VCaP (cell line): ENCODE results near the gene OLFML2A.

Experiments
- H3K27ac ChIP-seq: fragments of 450-650 bp; 2 replicates; pipeline ENCODE4 v1.5.1; 2017
- TF ChIP-seq, protein P1 (sequence below): fragments of 450-650 bp; conservative IDR thresholded peaks from 2 replicates; pipeline ENCODE4 v1.5.1; 2017; ENCODE audit warnings: mild to moderate bottlenecking, moderate library complexity

Gene OLFML2A

DNA sequence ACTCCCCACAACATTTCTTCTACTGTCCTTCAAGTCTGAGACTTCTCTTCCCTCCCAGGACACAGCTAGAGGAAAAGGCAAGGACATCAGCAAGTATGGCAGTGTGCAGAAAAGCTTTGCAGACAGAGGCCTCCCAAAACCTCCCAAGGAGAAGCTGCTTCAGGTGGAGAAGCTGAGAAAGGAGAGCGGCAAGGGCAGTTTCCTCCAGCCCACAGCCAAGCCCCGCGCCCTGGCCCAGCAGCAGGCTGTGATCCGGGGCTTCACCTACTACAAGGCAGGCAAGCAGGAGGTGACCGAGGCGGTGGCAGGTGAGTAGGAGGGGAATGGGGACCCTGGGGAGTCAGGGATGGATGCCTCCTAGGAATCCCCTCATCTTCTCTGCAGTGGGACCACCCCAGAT, 24.4 kb downstream of the OLFML2A start:
- no peak overlapping the region for H3K27ac ChIP-seq
- TF ChIP-seq, protein P1, sequence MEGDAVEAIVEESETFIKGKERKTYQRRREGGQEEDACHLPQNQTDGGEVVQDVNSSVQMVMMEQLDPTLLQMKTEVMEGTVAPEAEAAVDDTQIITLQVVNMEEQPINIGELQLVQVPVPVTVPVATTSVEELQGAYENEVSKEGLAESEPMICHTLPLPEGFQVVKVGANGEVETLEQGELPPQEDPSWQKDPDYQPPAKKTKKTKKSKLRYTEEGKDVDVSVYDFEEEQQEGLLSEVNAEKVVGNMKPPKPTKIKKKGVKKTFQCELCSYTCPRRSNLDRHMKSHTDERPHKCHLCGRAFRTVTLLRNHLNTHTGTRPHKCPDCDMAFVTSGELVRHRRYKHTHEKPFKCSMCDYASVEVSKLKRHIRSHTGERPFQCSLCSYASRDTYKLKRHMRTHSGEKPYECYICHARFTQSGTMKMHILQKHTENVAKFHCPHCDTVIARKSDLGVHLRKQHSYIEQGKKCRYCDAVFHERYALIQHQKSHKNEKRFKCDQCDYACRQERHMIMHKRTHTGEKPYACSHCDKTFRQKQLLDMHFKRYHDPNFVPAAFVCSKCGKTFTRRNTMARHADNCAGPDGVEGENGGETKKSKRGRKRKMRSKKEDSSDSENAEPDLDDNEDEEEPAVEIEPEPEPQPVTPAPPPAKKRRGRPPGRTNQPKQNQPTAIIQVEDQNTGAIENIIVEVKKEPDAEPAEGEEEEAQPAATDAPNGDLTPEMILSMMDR, result no peak

GRCh38 chr9:124802426-124802825, 25.5 kb downstream of the OLFML2A start:
- TF ChIP-seq, protein P1, result no peak

GRCh38 chr9:124803911-124804310, 27.0 kb downstream of the OLFML2A start:
- no peak overlapping the region for H3K27ac ChIP-seq
- TF ChIP-seq, protein P1, result no peak

More at GRCh38 chr9:124802426-124802825, 25.5 kb downstream of the OLFML2A start:
- H3K27ac ChIP-seq, result no peak overlapping the region

GRCh38 chr9:124805186-124805585, 28.3 kb downstream of the OLFML2A start:
- no peak overlapping the region for H3K27ac ChIP-seq

GRCh38 chr9:124808246-124808956, 31.5 kb downstream of the OLFML2A start:
- no peak overlapping the region for H3K27ac ChIP-seq

More at GRCh38 chr9:124805186-124805585, 28.3 kb downstream of the OLFML2A start:
- TF ChIP-seq, protein P1, result no peak

DNA sequence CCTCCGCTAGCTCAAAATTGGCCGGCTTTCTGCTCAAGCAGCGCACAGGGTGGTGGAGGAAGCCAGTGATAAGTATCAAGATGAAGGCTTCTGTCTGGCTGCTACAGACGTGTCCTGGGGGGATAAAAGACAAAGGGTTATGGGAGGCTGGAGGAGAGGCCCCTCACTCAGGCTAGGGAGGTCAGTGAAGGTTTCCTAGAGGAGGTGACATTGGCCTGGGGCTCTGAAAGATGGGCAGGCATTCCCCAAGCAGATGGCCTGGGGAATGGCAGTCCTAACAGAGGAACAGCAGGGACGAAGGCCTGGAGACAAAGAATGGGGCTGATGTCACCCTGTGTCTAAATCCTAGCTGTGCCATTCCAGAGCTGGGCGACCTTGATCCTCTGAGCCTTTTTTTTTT, 32.3 kb downstream of the OLFML2A start:
- TF ChIP-seq, protein P1, result no peak
- no peak overlapping the region for H3K27ac ChIP-seq

More at GRCh38 chr9:124808246-124808956, 31.5 kb downstream of the OLFML2A start:
- TF ChIP-seq, protein P1, result no peak

GRCh38 chr9:124809741-124810500, 33.0 kb downstream of the OLFML2A start:
- H3K27ac ChIP-seq, result no peak overlapping the region

More at GRCh38 chr9:124809741-124810500, 33.0 kb downstream of the OLFML2A start:
- TF ChIP-seq, protein P1, result no peak
